ENCODE data around the gene NR4A2. TPM values are rescaled to one million over a fixed set of nuclear protein-coding genes. Genes with fewer than 3 reads are reported as not detected.
A peak's percentile ranks its signal among the peaks of the same experiment; 100 is the strongest.
"Not testable (repeated sequence)": the region's sequence is repeated elsewhere in the genome, so short reads cannot be mapped to it uniquely, and the experiment has no call there.

Gene NR4A2
- total RNA-seq, 1 donor from 2014 or later: 1.4 TPM

- DNase-seq: no peak
- intact Hi-C loops (cut with micrococcal nuclease): no loop called here
- ATAC-seq: no peak
Observed at GRCh38 chr2:156326526-156327095, 5.9 kb downstream of the NR4A2 start.

- DNase-seq: no peak
- ATAC-seq: no peak
- intact Hi-C loops (cut with micrococcal nuclease): no loop called here
Observed at GRCh38 chr2:156325688-156326525, 6.6 kb downstream of the NR4A2 start.

GRCh38 chr2:156323754-156324153 is 8.8 kb downstream of the NR4A2 start:
- DNase-seq: no peak
- intact Hi-C loops (cut with micrococcal nuclease): no loop called here
- no peak for ATAC-seq

DNA sequence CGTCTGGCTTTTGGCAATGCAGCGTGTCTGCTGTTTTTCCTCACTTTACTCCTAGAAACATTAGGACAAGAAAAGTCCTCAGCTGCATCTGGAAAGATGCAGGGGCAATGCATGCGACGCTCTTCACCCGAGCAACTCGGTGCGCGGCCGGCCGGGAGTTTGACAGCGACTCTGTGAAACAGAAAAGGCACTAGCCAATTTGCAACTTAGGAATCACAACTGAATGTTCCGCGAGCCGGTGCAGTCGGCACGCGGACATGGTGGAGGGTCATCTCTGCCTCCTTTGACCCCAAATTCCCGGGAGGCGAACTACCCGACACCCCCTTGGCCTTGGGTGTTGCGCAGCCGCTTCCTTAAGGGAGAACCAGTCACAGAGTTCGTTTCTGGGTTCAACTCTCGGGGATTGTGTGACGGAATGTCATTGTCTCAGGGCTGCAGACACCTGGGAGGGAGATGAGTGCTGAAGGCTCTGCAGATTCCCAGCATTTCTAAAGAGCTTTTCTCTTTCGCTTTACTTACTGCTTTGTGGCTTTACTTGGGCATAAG is 9.8 kb downstream of the NR4A2 start:
- ATAC-seq: no peak
- no peak for DNase-seq
- intact Hi-C loops (cut with micrococcal nuclease): no loop called here

DNA sequence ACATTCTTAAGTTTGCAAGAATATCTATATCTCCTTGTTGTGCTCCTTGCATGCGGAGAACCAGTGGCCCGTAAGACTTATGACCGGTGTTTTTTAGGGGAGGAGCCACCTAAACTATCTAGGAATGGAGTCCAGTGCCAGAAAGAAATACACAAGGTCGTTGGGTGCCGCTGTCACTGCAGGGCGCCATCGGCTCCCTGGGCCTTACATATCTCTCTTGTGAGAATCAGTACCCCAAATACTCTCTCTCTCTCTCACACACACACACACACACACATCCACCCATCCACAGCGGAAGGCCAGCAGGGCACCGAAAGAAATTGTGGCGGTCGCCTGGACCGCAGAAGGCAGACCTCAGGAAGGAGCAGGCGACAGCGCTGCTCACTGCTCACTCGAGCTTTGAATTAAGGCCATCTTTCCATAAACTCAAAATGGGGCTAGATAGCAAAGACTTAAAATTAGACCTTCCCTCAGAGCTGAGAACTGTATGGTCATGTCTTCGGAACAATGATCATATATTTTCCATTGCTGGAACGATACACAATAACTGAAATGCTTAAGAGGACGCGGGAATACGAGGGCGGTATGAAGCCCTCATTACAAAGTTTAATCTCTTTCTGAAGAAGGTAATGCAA is 10.4 kb downstream of the NR4A2 start:
- DNase-seq (no peak), ATAC-seq (no peak)
- intact Hi-C loops (cut with micrococcal nuclease): no loop called here

DNA sequence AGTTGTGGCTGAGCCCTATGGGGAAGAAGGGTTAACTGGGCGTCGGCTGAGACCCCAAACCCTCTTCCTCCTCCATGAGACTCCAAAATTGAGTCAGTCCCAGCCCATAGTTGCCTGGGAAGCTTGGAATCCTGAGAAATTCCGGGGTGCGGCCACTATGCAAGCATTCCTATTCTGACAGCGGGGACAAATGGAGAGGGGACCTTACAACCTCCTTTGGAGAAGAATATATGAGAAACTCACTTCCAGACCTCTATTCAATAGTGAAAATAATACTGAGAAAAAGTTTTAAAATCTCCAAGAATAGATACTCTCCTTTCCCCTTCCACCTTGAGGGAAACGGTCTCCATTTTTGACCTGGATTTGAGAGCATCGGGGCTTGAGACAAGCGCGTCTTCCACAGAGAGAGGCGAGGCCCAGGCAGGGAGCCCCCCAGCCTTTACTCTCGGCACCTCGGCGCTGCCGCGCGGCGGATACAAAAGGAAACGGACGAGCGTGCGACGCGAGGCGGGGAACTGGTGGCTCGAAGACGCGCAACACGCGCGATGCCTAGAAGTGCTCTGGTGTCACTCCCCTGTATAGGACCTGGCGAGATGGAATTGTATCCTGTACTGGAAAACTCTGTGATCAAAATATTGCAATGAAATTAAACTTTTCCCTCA is 11.1 kb downstream of the NR4A2 start:
- DNase-seq: peak; percentile 42
- intact Hi-C loops (cut with micrococcal nuclease): no loop called here
- ATAC-seq: peak; percentile 20

DNA sequence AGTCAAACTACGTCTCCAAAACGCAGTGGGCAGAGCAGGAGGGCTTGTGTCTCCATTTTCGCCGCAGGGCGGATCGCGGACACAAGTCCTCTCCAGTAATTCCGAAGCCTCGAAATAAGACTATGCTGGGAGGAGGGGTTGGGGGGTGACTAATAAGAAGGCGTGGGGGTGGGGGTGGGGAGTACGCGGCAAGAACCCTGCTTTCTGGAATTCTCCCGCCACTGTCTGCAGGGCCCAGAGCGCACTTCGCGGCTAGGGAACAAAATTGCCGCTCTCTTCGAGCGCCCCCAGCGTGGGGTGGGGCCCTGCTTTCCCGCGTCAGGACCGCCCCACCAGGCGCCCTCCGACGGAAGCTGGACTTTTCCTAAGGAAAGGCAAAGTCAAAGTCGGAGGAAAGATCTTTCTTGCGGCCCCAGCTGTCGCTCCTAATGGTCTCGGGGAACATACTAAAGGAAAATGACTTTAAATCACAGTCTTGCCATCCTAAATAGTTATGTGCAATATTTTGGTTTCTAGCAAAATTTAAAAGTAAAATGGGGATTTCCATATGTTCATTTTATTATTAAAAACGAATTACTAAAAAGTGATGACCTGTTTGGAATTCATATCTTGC is 11.9 kb downstream of the NR4A2 start:
- intact Hi-C loops (cut with micrococcal nuclease): no loop called here
- ATAC-seq (peak; percentile 79), DNase-seq (peak; percentile 62)

- DNase-seq: peak; percentile 74
- intact Hi-C loops (cut with micrococcal nuclease): no loop called here
- peak; percentile 91 for ATAC-seq
Observed at GRCh38 chr2:156319811-156320485, 12.6 kb downstream of the NR4A2 start.

- intact Hi-C loops (cut with micrococcal nuclease): no loop called here
- ATAC-seq (no peak), DNase-seq (no peak)
Observed at GRCh38 chr2:156317631-156318030, 14.9 kb downstream of the NR4A2 start.

- ATAC-seq (no peak), DNase-seq (no peak)
- intact Hi-C loops (cut with micrococcal nuclease): no loop called here
Observed at GRCh38 chr2:156311976-156312375, 20.5 kb downstream of the NR4A2 start.

- DNase-seq: no peak
- intact Hi-C loops (cut with micrococcal nuclease): no loop called here
- no peak for ATAC-seq
Observed at GRCh38 chr2:156310773-156311172, 21.7 kb downstream of the NR4A2 start.

- DNase-seq (no peak), ATAC-seq (no peak)
- intact Hi-C loops (cut with micrococcal nuclease): no loop called here
Observed at GRCh38 chr2:156309917-156310316, 22.6 kb downstream of the NR4A2 start.

GRCh38 chr2:156309167-156309566 is 23.4 kb downstream of the NR4A2 start:
- DNase-seq: no peak
- ATAC-seq: no peak
- intact Hi-C loops (cut with micrococcal nuclease): no loop called here

DNA sequence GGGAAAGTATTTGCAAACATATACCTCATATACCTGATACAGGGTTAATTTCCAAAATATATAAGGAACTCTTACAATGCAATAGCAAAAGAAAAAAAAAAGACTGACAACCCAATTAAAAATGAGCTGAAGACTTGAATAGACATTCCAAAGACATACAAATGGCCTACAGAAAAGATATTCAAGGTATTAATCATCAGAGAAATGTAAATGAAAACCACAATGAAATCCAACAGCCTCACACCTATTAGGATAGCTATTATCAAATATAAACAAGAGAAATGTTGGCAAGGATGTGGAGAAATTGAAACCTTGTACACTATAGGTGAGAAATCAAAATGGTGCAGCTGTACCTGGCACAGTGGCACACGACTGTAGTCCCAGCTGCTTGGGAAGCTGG is 25.7 kb downstream of the NR4A2 start:
- no peak for DNase-seq
- no peak for ATAC-seq
- intact Hi-C loops (cut with micrococcal nuclease): no loop called here

DNA sequence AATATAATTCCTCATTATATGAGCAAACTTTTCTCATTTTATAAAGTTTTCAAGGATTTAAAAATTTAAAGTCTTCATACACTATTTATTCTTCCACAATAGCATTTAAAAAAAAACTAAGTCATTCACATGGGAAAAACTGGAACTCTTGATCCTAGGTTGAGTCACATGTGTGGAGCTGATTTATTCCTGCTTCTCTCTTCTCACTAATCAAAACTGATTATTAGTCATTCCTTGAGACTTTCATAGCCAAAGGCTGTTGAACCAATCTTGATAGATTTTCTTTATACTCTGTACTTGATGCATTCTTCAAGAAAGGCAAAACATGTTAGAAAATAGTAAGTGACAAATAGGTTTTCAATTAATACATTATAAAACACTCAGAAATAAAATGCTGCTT is 27.4 kb downstream of the NR4A2 start:
- intact Hi-C loops (cut with micrococcal nuclease): no loop called here
- no peak for ATAC-seq
- no peak for DNase-seq

DNA sequence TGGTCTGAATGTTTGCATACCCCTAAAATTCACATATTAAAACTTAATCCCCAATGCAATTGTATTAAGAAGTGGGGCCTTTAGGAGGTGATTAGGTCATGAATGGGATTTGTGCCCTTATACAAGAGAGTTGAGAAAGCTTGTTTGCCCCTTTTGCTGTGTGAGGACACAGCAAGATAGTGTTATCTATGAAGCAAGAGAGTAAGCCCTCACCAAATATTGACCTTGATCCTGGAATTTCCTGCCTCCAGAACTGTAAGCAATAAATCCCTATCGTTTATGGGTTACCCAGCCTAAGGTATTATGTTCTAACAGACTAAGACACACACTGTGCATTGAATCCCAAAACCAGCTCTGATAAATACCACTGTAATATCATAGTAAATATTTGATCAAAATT is 32.2 kb downstream of the NR4A2 start:
- DNase-seq (no peak), ATAC-seq (no peak)
- intact Hi-C loops (cut with micrococcal nuclease): no loop called here

- ATAC-seq (no peak), DNase-seq (no peak)
- intact Hi-C loops (cut with micrococcal nuclease): no loop called here
Observed at GRCh38 chr2:156294945-156295580, 37.5 kb downstream of the NR4A2 start.

- intact Hi-C loops (cut with micrococcal nuclease); DNase-seq; ATAC-seq: not testable (repeated sequence)
Observed at GRCh38 chr2:156293382-156293781, 39.1 kb downstream of the NR4A2 start.
